ENCODE measurements around the gene DSCAM. TPM values are rescaled to one million over a fixed set of nuclear protein-coding genes. Genes with fewer than 3 reads are reported as not detected.

The DSCAM gene
- polyA plus RNA-seq, 1 experiment: not detected

DNA sequence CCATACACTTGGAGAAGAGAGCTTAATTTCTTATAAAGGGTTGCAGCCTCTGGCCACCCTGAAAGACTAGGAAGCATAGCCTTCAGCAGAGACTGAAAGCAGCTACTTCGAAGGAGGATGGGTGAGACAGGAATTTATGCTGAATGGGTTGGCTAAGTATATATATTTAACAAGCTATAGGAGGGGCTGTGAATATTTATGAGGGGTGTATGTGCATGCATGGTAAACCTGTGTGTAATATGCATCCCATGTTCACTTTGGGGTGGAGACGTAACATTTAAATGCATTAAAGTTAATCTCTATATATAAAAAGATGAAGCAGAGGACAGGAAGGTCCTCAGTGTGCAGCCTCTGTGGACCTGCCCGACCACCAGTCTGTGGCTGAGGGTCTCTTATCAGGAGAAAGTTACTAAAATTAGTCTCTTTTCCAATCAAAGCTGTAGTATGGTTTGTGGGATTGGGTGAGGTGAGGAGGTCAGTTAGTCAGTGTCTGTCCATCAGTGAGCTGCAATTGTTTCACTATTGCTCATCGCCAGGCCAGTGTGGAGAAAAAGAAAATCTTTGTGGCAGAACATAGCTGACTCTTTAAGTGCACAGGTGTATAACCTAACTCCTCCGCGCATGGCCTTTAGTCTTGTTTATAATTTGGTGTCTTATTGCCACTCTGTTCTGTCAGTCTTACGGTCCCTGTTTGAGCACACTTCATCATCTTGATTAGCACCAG is 35.4 kb upstream of the DSCAM start:
- TF ChIP-seq, protein P1, sequence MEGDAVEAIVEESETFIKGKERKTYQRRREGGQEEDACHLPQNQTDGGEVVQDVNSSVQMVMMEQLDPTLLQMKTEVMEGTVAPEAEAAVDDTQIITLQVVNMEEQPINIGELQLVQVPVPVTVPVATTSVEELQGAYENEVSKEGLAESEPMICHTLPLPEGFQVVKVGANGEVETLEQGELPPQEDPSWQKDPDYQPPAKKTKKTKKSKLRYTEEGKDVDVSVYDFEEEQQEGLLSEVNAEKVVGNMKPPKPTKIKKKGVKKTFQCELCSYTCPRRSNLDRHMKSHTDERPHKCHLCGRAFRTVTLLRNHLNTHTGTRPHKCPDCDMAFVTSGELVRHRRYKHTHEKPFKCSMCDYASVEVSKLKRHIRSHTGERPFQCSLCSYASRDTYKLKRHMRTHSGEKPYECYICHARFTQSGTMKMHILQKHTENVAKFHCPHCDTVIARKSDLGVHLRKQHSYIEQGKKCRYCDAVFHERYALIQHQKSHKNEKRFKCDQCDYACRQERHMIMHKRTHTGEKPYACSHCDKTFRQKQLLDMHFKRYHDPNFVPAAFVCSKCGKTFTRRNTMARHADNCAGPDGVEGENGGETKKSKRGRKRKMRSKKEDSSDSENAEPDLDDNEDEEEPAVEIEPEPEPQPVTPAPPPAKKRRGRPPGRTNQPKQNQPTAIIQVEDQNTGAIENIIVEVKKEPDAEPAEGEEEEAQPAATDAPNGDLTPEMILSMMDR (IDR thresholded peaks at IDR 0.05; ENCODE audit: low read depth, low read length): no peak
- Histone ChIP-seq H3K9me3 (ENCODE audit: control insufficient read depth, insufficient read depth, low read length) (peaks cover 35% of the 10 kb centered on the region), H3K27ac (ENCODE audit: low read depth, low read length) (no peak overlapping the region), H3K4me3 (ENCODE audit: low read depth, low read length) (no peak overlapping the region), H3K27me3 (ENCODE audit: control insufficient read depth, insufficient read depth, low read length) (no peaks in the 10 kb centered on the region)
- no peak for DNase-seq (ENCODE audit: low read depth, low spot score)
- ChIA-PET POLR2A (no interaction called here), CTCF (no interaction called here)

DNA sequence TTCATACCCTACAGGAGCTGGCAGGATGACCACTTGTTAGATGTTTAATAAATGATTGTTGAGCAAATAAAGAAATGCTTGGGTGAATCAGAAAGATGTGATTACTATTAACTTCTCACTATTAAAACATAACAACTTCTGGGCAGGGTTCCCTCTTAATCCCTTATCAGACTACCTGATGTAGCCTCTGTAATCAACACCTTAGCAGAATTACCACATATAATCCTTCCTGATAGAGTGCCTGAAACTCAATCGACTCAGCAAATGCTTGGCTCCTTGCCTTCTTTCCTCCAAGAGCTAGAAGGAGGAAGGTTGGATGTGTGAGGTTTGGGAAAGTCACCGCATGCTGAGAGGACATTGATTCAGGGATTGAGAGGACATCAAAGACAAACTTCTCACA is 34.8 kb upstream of the DSCAM start:
- Histone ChIP-seq H3K9me3 (ENCODE audit: control insufficient read depth, insufficient read depth, low read length) (peaks cover 32% of the 10 kb centered on the region), H3K27me3 (ENCODE audit: control insufficient read depth, insufficient read depth, low read length) (no peaks in the 10 kb centered on the region), H3K4me3 (ENCODE audit: low read depth, low read length) (no peak overlapping the region), H3K27ac (ENCODE audit: low read depth, low read length) (no peak overlapping the region)
- POLR2A ChIA-PET: no interaction called here
- TF ChIP-seq, protein P1 (IDR thresholded peaks at IDR 0.05; ENCODE audit: low read depth, low read length): no peak
- no peak for DNase-seq (ENCODE audit: low read depth, low spot score)
- CTCF ChIA-PET: no interaction called here

DNA sequence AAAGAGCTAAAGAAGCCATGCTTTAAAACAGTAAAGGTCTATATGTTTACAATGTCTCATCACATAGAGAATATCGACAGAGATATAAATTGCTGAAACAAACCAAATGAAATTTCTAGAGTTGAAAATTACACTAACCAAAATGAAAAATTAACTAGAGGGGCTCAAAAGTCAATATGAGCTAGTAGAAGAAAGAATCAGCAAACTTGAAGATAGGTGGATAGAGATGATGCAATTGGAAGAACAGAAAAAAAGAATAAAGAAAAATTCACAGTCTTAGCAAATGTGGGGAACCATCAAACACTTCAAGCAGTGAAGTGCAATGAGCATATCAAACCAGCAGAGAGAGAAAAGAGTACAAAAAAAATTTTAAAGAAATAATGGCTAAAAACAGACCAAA is 24.1 kb upstream of the DSCAM start:
- Histone ChIP-seq H3K27ac (ENCODE audit: low read depth, low read length) (no peak overlapping the region), H3K9me3 (ENCODE audit: control insufficient read depth, insufficient read depth, low read length) (no peaks in the 10 kb centered on the region), H3K27me3 (ENCODE audit: control insufficient read depth, insufficient read depth, low read length) (no peaks in the 10 kb centered on the region), H3K4me3 (ENCODE audit: low read depth, low read length) (no peak overlapping the region)
- ChIA-PET POLR2A (no interaction called here), CTCF (no interaction called here)
- DNase-seq (ENCODE audit: low read depth, low spot score): no peak
- TF ChIP-seq, protein P1 (IDR thresholded peaks at IDR 0.05; ENCODE audit: low read depth, low read length): no peak

DNA sequence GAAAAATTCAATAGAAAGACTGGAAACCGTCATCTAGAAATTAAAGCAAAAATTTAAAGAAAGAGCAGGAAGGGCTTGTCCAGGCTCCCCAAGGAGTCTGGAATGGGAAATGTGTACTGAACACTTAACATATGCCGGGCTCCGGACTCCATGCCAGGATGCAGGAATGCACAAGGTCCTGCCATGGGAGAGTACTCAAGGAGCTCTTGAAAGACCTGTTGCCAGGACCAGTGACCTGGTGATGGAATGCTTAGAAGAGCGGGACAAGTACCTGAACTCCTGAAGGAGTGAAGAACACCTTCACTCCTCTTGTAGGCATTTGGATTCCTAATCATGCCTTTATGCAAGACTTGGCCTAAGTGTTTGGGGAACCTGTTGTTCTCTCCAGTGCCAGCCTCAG is 16.9 kb upstream of the DSCAM start:
- TF ChIP-seq, protein P1 (IDR thresholded peaks at IDR 0.05; ENCODE audit: low read depth, low read length): no peak
- CTCF ChIA-PET: no interaction called here
- Histone ChIP-seq H3K27ac (ENCODE audit: low read depth, low read length) (no peak overlapping the region), H3K9me3 (ENCODE audit: control insufficient read depth, insufficient read depth, low read length) (peaks cover 13% of the 10 kb centered on the region), H3K4me3 (ENCODE audit: low read depth, low read length) (no peak overlapping the region), H3K27me3 (ENCODE audit: control insufficient read depth, insufficient read depth, low read length) (no peaks in the 10 kb centered on the region)
- POLR2A ChIA-PET: no interaction called here
- no peak for DNase-seq (ENCODE audit: low read depth, low spot score)

DNA sequence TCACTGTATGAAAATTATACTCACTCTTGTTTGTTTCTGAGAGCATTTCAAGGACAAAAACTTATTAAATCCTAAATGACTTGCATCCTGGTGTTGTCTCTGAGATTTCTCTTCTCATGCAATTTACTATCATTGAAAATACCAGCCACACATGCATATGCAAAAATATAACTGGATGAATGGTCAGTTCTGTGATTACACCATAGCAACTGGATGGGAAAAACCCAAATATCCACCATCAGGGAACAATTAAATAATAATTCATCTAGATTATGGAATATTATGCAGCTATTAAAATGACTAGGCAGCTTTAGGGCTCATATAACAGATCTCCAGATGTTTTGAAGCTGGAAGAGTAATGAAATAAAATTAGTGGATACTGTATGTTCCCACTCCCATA is 11.6 kb upstream of the DSCAM start:
- TF ChIP-seq, protein P1 (IDR thresholded peaks at IDR 0.05; ENCODE audit: low read depth, low read length): no peak
- H3K27me3 ChIP-seq (ENCODE audit: control insufficient read depth, insufficient read depth, low read length): no peaks in the 10 kb centered on the region
- H3K4me3 ChIP-seq (ENCODE audit: low read depth, low read length): no peak overlapping the region
- ChIA-PET CTCF (no interaction called here), POLR2A (no interaction called here)
- no peak overlapping the region for H3K27ac ChIP-seq (ENCODE audit: low read depth, low read length)
- H3K9me3 ChIP-seq (ENCODE audit: control insufficient read depth, insufficient read depth, low read length): peaks cover 32% of the 10 kb centered on the region
- DNase-seq (ENCODE audit: low read depth, low spot score): no peak
